Left ventricle myocardium inferior (tissue), 1 donor: Measurements from ENCODE around the gene TMEM132A. TPM values are rescaled to one million over a fixed set of nuclear protein-coding genes. Genes with fewer than 3 reads are reported as not detected.

ENCODE experiments used
- DNase-seq: peaks from one replicate; pipeline ENCODE4 v3.0.0-alpha.2; 2020
- H3K27ac ChIP-seq: fragments of 200-600 bp; replicated peaks from 2 replicates; pipeline ENCODE4 v1.8.0; 2021
- H3K27me3 ChIP-seq: fragments of 200-600 bp; 2 replicates; pipeline ENCODE4 v1.8.0; 2021; ENCODE audit warnings: low read depth
- H3K36me3 ChIP-seq: fragments of 200-600 bp; 2 replicates; pipeline ENCODE4 v1.8.0; 2021
- H3K4me1 ChIP-seq: fragments of 200-600 bp; 2 replicates; pipeline ENCODE4 v1.8.0; 2021
- H3K4me3 ChIP-seq: fragments of 200-600 bp; 2 replicates; pipeline ENCODE4 v1.8.0; 2021; ENCODE audit warnings: mild to moderate bottlenecking, moderate library complexity
- H3K9me3 ChIP-seq: fragments of 200-600 bp; replicated peaks from 2 replicates; pipeline ENCODE4 v1.8.0; 2021
- intact Hi-C: fragments of 100-400 bp; cut with micrococcal nuclease; formaldehyde crosslinking; loops from one replicate; pipeline ENCODE4 v1.11.0; 2022
- total RNA-seq: library from RNA; stranded (reverse); fragmentation: NEBNext Ultra II Directional; extraction: Animal tissue kit (Norgen Biotek cat#: 25700); gene quantifications from one replicate; pipeline ENCODE4 v1.2.1, GENCODE V29; 2021
- TF ChIP-seq, protein P1 (sequence below): fragments of 200-600 bp; IDR thresholded peaks from 2 replicates; pipeline ENCODE4 v1.8.0; 2021; ENCODE audit warnings: antibody characterized with exemption, mild to moderate bottlenecking, borderline replicate concordance
- donor health status: DM: no; HTN: yes; CAD: no; lungs with severe emphysema.

The TMEM132A gene
- total RNA-seq, 1 donor from 2014 or later, result 6.4 TPM

DNA sequence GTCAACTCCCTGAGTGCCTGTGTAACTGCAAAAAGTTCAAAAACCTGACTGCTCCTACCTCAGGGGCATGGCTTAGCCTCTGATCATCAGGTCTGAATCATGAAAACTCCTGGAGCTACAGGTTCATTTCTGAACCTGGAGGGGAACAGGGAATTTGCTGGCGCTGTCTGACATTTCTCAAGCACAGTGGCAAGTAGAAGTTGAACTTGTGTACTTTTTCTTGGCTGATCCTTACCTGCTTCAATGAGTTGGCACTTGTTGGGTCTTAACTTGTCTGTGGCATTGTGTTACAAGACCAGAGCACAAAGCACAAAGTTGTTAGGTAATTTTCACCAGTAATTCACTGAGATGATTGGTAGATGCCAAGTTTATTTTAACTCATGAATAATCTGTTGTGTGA, 7.0 kb upstream of the TMEM132A start:
- TF ChIP-seq, protein P1, sequence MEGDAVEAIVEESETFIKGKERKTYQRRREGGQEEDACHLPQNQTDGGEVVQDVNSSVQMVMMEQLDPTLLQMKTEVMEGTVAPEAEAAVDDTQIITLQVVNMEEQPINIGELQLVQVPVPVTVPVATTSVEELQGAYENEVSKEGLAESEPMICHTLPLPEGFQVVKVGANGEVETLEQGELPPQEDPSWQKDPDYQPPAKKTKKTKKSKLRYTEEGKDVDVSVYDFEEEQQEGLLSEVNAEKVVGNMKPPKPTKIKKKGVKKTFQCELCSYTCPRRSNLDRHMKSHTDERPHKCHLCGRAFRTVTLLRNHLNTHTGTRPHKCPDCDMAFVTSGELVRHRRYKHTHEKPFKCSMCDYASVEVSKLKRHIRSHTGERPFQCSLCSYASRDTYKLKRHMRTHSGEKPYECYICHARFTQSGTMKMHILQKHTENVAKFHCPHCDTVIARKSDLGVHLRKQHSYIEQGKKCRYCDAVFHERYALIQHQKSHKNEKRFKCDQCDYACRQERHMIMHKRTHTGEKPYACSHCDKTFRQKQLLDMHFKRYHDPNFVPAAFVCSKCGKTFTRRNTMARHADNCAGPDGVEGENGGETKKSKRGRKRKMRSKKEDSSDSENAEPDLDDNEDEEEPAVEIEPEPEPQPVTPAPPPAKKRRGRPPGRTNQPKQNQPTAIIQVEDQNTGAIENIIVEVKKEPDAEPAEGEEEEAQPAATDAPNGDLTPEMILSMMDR, result no peak
- Histone ChIP-seq H3K4me3 (no peak overlapping the region), H3K9me3 (no peaks in the 10 kb centered on the region), H3K27me3 (no peaks in the 10 kb centered on the region), H3K4me1 (peaks cover 76% of the 10 kb centered on the region), H3K27ac (no peak overlapping the region), H3K36me3 (peaks cover 28% of the 10 kb centered on the region)
- DNase-seq, result no peak
- intact Hi-C loops, result no loop called here

DNA sequence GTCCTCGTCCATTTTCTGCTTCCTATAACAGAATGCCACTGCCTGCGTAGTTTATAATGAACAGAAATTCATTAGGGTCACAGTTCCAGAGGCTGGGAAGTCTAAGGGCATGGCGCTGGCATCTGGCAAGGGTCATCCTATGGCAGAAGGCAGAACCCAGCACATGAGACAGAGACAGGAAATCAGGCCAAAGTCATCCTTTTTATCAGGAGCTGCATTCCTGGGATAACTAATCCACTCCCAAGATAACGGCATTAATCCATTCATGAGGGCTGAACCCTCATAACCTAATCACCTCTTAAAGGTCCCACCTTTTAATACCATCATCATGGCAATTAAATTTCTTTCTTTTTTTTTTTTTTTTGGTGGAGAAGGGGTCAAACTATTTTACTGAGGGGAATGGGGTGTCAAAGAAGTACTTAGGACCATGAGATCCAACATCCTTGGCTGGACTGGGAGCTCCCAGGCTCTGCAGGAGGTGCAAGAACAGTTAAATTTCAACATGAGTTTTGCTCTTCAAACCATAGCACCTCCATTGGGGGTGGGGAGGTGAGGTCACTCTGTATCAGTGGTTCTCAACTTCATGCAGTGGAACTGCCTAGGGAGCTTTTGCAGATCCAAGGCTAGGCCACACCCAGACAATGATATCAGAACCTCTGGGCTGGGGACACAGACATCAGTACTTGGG, 5.9 kb upstream of the TMEM132A start:
- TF ChIP-seq, protein P1, result no peak
- no peaks in the 10 kb centered on the region for H3K27me3 ChIP-seq
- H3K4me3 ChIP-seq, result no peak overlapping the region
- H3K27ac ChIP-seq, result no peak overlapping the region
- peaks cover 64% of the 10 kb centered on the region for H3K4me1 ChIP-seq
- no peak for DNase-seq
- no peaks in the 10 kb centered on the region for H3K9me3 ChIP-seq
- H3K36me3 ChIP-seq, result peaks cover 39% of the 10 kb centered on the region
- intact Hi-C loops, result no loop called here

DNA sequence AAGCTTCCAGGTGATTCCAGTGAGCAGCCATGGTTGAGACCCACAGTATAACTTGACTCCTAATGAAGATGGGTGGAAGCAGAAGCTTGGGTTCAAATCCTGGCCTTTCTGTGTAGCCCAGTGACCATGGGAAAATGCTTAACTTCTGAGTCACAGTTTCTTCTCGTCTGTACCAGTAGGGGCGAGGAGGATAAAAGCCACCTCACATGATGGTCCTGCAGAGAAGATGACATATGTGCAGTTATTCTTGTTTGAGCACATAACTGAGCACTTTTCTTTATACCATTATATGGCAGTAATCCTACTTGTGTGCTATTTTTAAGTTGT, 5.4 kb upstream of the TMEM132A start:
- no peak overlapping the region for H3K4me3 ChIP-seq
- no peaks in the 10 kb centered on the region for H3K27me3 ChIP-seq
- H3K36me3 ChIP-seq, result peaks cover 39% of the 10 kb centered on the region
- H3K9me3 ChIP-seq, result no peaks in the 10 kb centered on the region
- H3K27ac ChIP-seq, result no peak overlapping the region
- no peak for DNase-seq
- TF ChIP-seq, protein P1, result no peak
- H3K4me1 ChIP-seq, result peaks cover 67% of the 10 kb centered on the region
- intact Hi-C loops, result no loop called here

DNA sequence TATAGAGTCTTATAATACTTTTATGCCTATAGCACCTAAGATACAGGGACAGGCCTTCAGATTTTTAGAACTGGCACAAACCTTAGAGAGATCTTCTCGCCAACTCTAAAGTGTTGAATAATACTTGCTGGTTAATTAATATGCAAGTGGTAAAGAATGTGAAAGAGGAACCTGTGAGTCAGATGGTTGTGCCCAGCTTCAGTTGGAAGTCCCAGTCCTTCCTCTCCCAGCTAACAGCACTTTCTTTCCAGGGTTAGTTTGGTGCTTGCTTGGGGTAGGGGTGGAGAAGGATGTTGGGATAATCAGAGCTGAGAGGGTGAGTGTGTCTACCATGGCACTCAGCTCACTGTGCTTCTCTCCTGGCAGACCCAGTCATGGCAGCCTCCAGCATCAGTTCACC, 4.9 kb upstream of the TMEM132A start:
- intact Hi-C loops, result no loop called here
- H3K27ac ChIP-seq, result no peak overlapping the region
- no peaks in the 10 kb centered on the region for H3K9me3 ChIP-seq
- no peak for DNase-seq
- TF ChIP-seq, protein P1, result no peak
- H3K27me3 ChIP-seq, result no peaks in the 10 kb centered on the region
- H3K4me1 ChIP-seq, result peaks cover 68% of the 10 kb centered on the region
- no peak overlapping the region for H3K4me3 ChIP-seq
- peaks cover 39% of the 10 kb centered on the region for H3K36me3 ChIP-seq

DNA sequence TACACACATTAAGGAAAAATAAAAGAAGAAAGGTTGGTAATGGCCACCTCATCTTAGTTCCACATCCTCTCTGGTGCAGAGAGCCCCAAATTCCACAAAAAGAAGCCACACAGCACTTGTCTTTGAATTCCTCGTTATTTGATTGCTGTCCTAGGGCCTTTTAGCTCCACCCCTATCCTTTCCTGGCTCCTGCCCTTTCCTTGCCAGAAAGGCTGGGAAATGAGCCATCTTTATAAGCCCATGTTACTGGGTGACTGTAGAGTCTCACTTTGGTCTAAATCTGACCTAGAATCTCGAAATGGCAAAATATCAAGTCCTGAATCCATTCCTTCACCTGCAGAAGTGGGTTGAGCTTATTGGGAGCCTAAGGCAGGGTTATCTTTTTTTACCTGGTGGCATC, 4.3 kb upstream of the TMEM132A start:
- no peak for DNase-seq
- Histone ChIP-seq H3K36me3 (peaks cover 39% of the 10 kb centered on the region), H3K4me3 (no peak overlapping the region), H3K27me3 (peaks cover 6% of the 10 kb centered on the region), H3K4me1 (peaks cover 68% of the 10 kb centered on the region), H3K9me3 (no peaks in the 10 kb centered on the region), H3K27ac (no peak overlapping the region)
- intact Hi-C loops, result no loop called here
- TF ChIP-seq, protein P1, result no peak

DNA sequence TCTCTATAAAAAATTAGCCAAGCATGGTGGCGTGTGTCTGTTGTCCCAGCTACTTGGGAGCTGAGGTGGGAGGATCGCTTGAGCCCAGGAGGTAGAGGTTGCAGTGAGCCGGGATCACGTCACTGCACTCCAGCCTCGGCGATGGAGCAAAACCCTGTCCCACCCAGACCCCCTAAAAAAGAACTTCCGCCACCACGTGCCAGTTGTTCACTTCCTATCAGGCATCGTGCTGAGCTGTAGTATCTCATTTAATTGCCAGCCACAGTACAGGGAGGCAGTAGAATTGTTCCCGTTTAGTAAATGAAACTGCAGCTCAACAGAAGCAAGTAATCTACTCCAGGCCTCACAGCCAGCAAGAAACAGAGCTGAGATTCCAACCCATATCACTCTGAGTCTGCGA, 3.0 kb upstream of the TMEM132A start:
- no peak for DNase-seq
- intact Hi-C loops, result no loop called here
- peaks cover 39% of the 10 kb centered on the region for H3K36me3 ChIP-seq

More for the DNA sequence above, 3.0 kb upstream of the TMEM132A start:
- Histone ChIP-seq H3K4me1 (peaks cover 65% of the 10 kb centered on the region), H3K9me3 (no peaks in the 10 kb centered on the region), H3K27ac (no peak overlapping the region), H3K27me3 (peaks cover 17% of the 10 kb centered on the region), H3K4me3 (no peak overlapping the region)
- TF ChIP-seq, protein P1, result no peak
